Measurements from ENCODE around the gene SPDYE5.
"Not testable (repeated sequence)": the region's sequence is repeated elsewhere in the genome, so short reads cannot be mapped to it uniquely, and the experiment has no call there.

Gene SPDYE5

GRCh38 chr7:75492020-75492419 lies at the start of gene SPDYE5:
Gene SPDYE5 (plus strand): TSS chr7:75492320. CDS start chr7:75494048, 1,728 bp downstream.
- ATAC-seq: not testable (repeated sequence)

GRCh38 chr7:75442465-75443111 lies 49.5 kb upstream of the SPDYE5 start:
- ATAC-seq: peak; percentile 86
- peak; percentile 31; the same call in 1 of the 2 replicates for TF ChIP-seq ZC3H10 (CRISPR knock-in tag; IDR thresholded peaks at IDR 0.05)

- ATAC-seq: not testable (repeated sequence)
Measured at GRCh38 chr7:75449946-75450345, 42.2 kb upstream of the SPDYE5 start.

GRCh38 chr7:75452494-75452955 lies 39.6 kb upstream of the SPDYE5 start:
- ATAC-seq: peak; percentile 93

- ATAC-seq: not testable (repeated sequence)
Measured at GRCh38 chr7:75456403-75456802, 35.7 kb upstream of the SPDYE5 start.

- ATAC-seq: not testable (repeated sequence)
Measured at GRCh38 chr7:75458034-75458433, 34.1 kb upstream of the SPDYE5 start.

GRCh38 chr7:75460541-75460940 lies 31.6 kb upstream of the SPDYE5 start:
- not testable (repeated sequence) for ATAC-seq

GRCh38 chr7:75470166-75470565 lies 22.0 kb upstream of the SPDYE5 start:
- ATAC-seq: peak; percentile 31; the same call in 2 of the 3 replicates

- not testable (repeated sequence) for ATAC-seq
Measured at GRCh38 chr7:75477457-75477856, 14.7 kb upstream of the SPDYE5 start.

GRCh38 chr7:75480313-75480712 lies 11.8 kb upstream of the SPDYE5 start:
- ATAC-seq: not testable (repeated sequence)

- ATAC-seq: peak; percentile 16
Measured at GRCh38 chr7:75485355-75485978, 6.7 kb upstream of the SPDYE5 start.

GRCh38 chr7:75485979-75486643 lies 6.0 kb upstream of the SPDYE5 start, which contains the start of gene POM121C:
Gene POM121C (minus strand): TSS chr7:75486299. CDS start chr7:75441496, 44,803 bp downstream.
- ATAC-seq: peak; percentile 100
- TF ChIP-seq POU6F1 (CRISPR knock-in tag; IDR thresholded peaks at IDR 0.05; ENCODE audit: borderline replicate concordance, low read depth): 0 out of 2 replicates have a peak, but pooled peaks have one; percentile 51
- TF ChIP-seq ZNF70 (CRISPR knock-in tag; IDR thresholded peaks at IDR 0.05): 0 out of 2 replicates have a peak, but pooled peaks have one; percentile 16
- TF ChIP-seq ZNF565 (CRISPR knock-in tag; conservative IDR thresholded peaks at IDR 0.05; ENCODE audit: low read depth): 0 out of 2 replicates have a peak, but pooled peaks have one; percentile 54
- peak; percentile 31; the same call in 1 of the 2 replicates for TF ChIP-seq ZFP3 (CRISPR knock-in tag; IDR thresholded peaks at IDR 0.05)
- peak; percentile 90 for TF ChIP-seq GLIS3 (CRISPR knock-in tag; IDR thresholded peaks at IDR 0.05)
- TF ChIP-seq CSDC2 (CRISPR knock-in tag; IDR thresholded peaks at IDR 0.05): 0 out of 2 replicates have a peak, but pooled peaks have one; percentile 22

GRCh38 chr7:75509033-75509432 lies 16.9 kb downstream of the SPDYE5 start:
- ATAC-seq: not testable (repeated sequence)

- not testable (repeated sequence) for ATAC-seq
Measured at GRCh38 chr7:75518842-75519241, 26.7 kb downstream of the SPDYE5 start.

GRCh38 chr7:75521727-75522126 lies 29.6 kb downstream of the SPDYE5 start:
- ATAC-seq: not testable (repeated sequence)

GRCh38 chr7:75527224-75527722 lies 35.2 kb downstream of the SPDYE5 start:
- ATAC-seq: peak; percentile 24

Data from SK-N-SH treated with all-trans-retinoic acid at 6 μM for 48 hours (cell line).